ENCODE results near the gene PABPN1L. TPM values are rescaled to one million over a fixed set of nuclear protein-coding genes. Genes with fewer than 3 reads are reported as not detected.

Gene PABPN1L
- total and polyA plus RNA-seq, 2 experiments from 2014 or later: not detected

GRCh38 chr16:88888461-88889387 is 22.3 kb upstream of the PABPN1L start:
- Mint-ChIP-seq H3K36me3 (ENCODE audit: low read depth) (peaks cover 3% of the 10 kb centered on the region; the same call in 1 of the 3 replicates), H3K9me3 (peaks cover 8% of the 10 kb centered on the region), H3K4me1 (peaks cover 2% of the 10 kb centered on the region; the same call in 1 of the 3 replicates), H3K27ac (no peak overlapping the region), H3K27me3 (ENCODE audit: insufficient read depth, low read depth, poor library complexity) (peaks cover 20% of the 10 kb centered on the region), H3K4me3 (no peak overlapping the region)
- Histone ChIP-seq H3K79me2 (replicated peaks; ENCODE audit: insufficient read depth) (no peaks in the 10 kb centered on the region), H3K4me1 (ENCODE audit: insufficient read depth) (no peaks in the 10 kb centered on the region), H3F3A (replicated peaks; ENCODE audit: low read depth) (no peaks in the 10 kb centered on the region), H3K9me2 (ENCODE audit: insufficient read depth) (no peaks in the 10 kb centered on the region), H4K20me1 (replicated peaks; ENCODE audit: insufficient read depth) (no peaks in the 10 kb centered on the region), H3K4me3 (no peak overlapping the region), H3K27ac (ENCODE audit: low read depth) (no peak overlapping the region), H2AFZ (no peak overlapping the region), H3K27me3 (ENCODE audit: insufficient read depth) (no peaks in the 10 kb centered on the region), H3K4me2 (no peak overlapping the region), H3K36me3 (ENCODE audit: insufficient read depth) (no peaks in the 10 kb centered on the region)
- ATAC-seq (no peak), DNase-seq (ENCODE audit: low spot score) (no peak)
- TF ChIP-seq JUNB (IDR thresholded peaks at IDR 0.05; ENCODE audit: unreplicated experiment) (no peak), NANOG (IDR thresholded peaks at IDR 0.05; ENCODE audit: borderline replicate concordance) (no peak), ZNF114 (CRISPR knock-in tag; IDR thresholded peaks at IDR 0.05) (no peak), ETS1 (IDR thresholded peaks at IDR 0.05) (no peak), REST (IDR thresholded peaks at IDR 0.05; ENCODE audit: unreplicated experiment) (no peak), EZH2 (IDR thresholded peaks at IDR 0.05; ENCODE audit: low read depth, unreplicated experiment) (no peak), EZH2phosphoT487 (IDR thresholded peaks at IDR 0.05; ENCODE audit: unreplicated experiment) (no peak), ZNF331 (CRISPR knock-in tag; IDR thresholded peaks at IDR 0.05; ENCODE audit: low read depth) (no peak), POLR2AphosphoS5 (IDR thresholded peaks at IDR 0.05; ENCODE audit: low read depth) (no peak), STAT1 (IDR thresholded peaks at IDR 0.05; ENCODE audit: unreplicated experiment) (no peak), ZNF462 (CRISPR knock-in tag; IDR thresholded peaks at IDR 0.05) (no peak), CTCF (conservative IDR thresholded peaks at IDR 0.05; ENCODE audit: low read depth in 2 of 2) (no peak)

All from GM23338 (cell line).